GM12891 (cell line): ENCODE data around the gene PRUNE2.

ENCODE experiments used
- POLR2A ChIP-seq: IDR thresholded peaks from 2 replicates; pipeline ENCODE4 v1.6.1; 2011; ENCODE audit warnings: low read depth, low read length, control low read depth
- POLR2AphosphoS5 ChIP-seq: IDR thresholded peaks from 2 replicates; pipeline ENCODE4 v1.6.1; 2011; ENCODE audit warnings: low read depth, low read length, control low read depth
- POU2F2 ChIP-seq: IDR thresholded peaks from 2 replicates; pipeline ENCODE4 v1.6.1; 2011; ENCODE audit warnings: low read depth, mild to moderate bottlenecking, control low read depth, low read length, moderate library complexity
- SPI1 ChIP-seq: IDR thresholded peaks from 2 replicates; pipeline ENCODE4 v1.6.1; 2011; ENCODE audit warnings: low read depth, low read length, control low read depth
- TAF1 ChIP-seq: IDR thresholded peaks from 2 replicates; pipeline ENCODE4 v1.6.1; 2011; ENCODE audit warnings: low read depth, low read length, control low read depth

DNA sequence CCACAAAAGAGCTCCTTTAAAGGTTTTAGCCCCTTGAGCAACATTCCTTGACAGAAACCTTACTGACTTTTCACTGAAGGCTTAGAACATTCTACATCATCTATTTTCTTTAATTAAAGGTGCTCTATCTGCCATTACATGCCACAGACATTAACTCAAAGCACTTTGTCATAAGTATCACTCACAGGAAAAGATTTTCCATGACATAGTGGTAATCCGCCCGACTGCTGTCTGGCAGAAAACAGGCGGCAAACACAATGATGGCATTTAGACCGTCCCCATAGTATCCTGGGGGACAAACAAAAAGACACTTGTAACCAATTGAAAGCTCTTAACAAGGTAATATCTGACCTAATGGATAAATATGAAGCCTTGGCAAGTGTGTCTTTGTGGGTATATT is 267.9 kb downstream of the PRUNE2 start:
- TF ChIP-seq POLR2AphosphoS5, result no peak
- no peak for TF ChIP-seq SPI1
- no peak for TF ChIP-seq POU2F2
- no peak for TF ChIP-seq POLR2A
- TF ChIP-seq TAF1, result no peak
